ENCODE data around the gene SEC14L3.

The SEC14L3 gene

GRCh38 chr22:30471616-30472318, at the start of gene SEC14L3:
Gene SEC14L3, minus strand, starts transcription at chr22:30472017. Its CDS starts 59 bp downstream, at chr22:30471958.
- no peak for DNase-seq

- no peak for DNase-seq
Measured at GRCh38 chr22:30519842-30520425, 48.1 kb upstream of the SEC14L3 start.

GRCh38 chr22:30516731-30517130, 44.9 kb upstream of the SEC14L3 start:
- no peak for DNase-seq

- no peak for DNase-seq
Measured at GRCh38 chr22:30516273-30516672, 44.5 kb upstream of the SEC14L3 start.

- DNase-seq = no peak
Measured at GRCh38 chr22:30514252-30514651, 42.4 kb upstream of the SEC14L3 start.

GRCh38 chr22:30513462-30513861, 41.6 kb upstream of the SEC14L3 start:
- DNase-seq = no peak

GRCh38 chr22:30511911-30512310, 40.1 kb upstream of the SEC14L3 start:
- no peak for DNase-seq

GRCh38 chr22:30511109-30511508, 39.3 kb upstream of the SEC14L3 start:
- no peak for DNase-seq

- DNase-seq = no peak
Measured at GRCh38 chr22:30508216-30508615, 36.4 kb upstream of the SEC14L3 start.

- DNase-seq = no peak
Measured at GRCh38 chr22:30507670-30508069, 35.9 kb upstream of the SEC14L3 start.

- no peak for DNase-seq
Measured at GRCh38 chr22:30506507-30506968, 34.7 kb upstream of the SEC14L3 start.

- no peak for DNase-seq
Measured at GRCh38 chr22:30503551-30503950, 31.7 kb upstream of the SEC14L3 start.

GRCh38 chr22:30502911-30503310, 31.1 kb upstream of the SEC14L3 start:
- DNase-seq = no peak

GRCh38 chr22:30502153-30502552, 30.3 kb upstream of the SEC14L3 start:
- no peak for DNase-seq

GRCh38 chr22:30500628-30501027, 28.8 kb upstream of the SEC14L3 start:
- DNase-seq = no peak

GRCh38 chr22:30497466-30498150, 25.8 kb upstream of the SEC14L3 start:
- DNase-seq = no peak

- DNase-seq = no peak
Measured at GRCh38 chr22:30495041-30495784, 23.4 kb upstream of the SEC14L3 start.

- DNase-seq = no peak
Measured at GRCh38 chr22:30492144-30492543, 20.3 kb upstream of the SEC14L3 start.

- DNase-seq = no peak
Measured at GRCh38 chr22:30491381-30491780, 19.6 kb upstream of the SEC14L3 start.

GRCh38 chr22:30490399-30490798, 18.6 kb upstream of the SEC14L3 start:
- no peak for DNase-seq

GRCh38 chr22:30488121-30488520, 16.3 kb upstream of the SEC14L3 start:
- DNase-seq = no peak

GRCh38 chr22:30486661-30487115, 14.9 kb upstream of the SEC14L3 start:
- no peak for DNase-seq

- no peak for DNase-seq
Measured at GRCh38 chr22:30486118-30486517, 14.3 kb upstream of the SEC14L3 start.

Measured in stimulated activated naive CD4-positive, alpha-beta T cell (primary cell).